Measurements from ENCODE around the gene RALGPS1.

RALGPS1 gene

DNA sequence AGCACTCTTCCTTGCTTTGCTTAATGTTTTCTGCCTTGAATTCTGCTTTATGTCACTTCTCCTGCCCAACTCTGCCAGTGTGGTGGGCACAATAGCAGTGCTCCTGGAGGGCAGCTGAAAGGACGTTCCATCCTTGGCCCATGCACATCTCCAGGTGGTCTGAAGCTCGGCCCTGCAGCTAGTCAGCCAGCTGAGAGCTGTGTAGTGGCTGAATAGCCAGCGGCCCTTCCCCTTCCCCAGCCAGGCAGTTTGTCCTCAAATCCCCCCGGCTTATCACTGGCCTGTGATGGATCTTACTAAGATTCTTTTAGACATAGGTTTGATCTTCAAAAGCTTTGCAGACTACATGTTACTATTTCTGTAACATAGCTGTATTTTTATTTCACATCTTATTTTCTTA is 250.5 kb downstream of the RALGPS1 start:
- TF ChIP-seq, protein P1, sequence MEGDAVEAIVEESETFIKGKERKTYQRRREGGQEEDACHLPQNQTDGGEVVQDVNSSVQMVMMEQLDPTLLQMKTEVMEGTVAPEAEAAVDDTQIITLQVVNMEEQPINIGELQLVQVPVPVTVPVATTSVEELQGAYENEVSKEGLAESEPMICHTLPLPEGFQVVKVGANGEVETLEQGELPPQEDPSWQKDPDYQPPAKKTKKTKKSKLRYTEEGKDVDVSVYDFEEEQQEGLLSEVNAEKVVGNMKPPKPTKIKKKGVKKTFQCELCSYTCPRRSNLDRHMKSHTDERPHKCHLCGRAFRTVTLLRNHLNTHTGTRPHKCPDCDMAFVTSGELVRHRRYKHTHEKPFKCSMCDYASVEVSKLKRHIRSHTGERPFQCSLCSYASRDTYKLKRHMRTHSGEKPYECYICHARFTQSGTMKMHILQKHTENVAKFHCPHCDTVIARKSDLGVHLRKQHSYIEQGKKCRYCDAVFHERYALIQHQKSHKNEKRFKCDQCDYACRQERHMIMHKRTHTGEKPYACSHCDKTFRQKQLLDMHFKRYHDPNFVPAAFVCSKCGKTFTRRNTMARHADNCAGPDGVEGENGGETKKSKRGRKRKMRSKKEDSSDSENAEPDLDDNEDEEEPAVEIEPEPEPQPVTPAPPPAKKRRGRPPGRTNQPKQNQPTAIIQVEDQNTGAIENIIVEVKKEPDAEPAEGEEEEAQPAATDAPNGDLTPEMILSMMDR (IDR thresholded peaks at IDR 0.05; ENCODE audit: extremely low read depth, insufficient read depth, missing control alignments): no peak
- DNase-seq (ENCODE audit: low spot score): no peak
- in situ Hi-C loops (cut with MboI; ENCODE audit: low pct_unique_long_range_greater_than_20kb, low sequenced_read_pairs, unreplicated experiment): no loop called here

DNA sequence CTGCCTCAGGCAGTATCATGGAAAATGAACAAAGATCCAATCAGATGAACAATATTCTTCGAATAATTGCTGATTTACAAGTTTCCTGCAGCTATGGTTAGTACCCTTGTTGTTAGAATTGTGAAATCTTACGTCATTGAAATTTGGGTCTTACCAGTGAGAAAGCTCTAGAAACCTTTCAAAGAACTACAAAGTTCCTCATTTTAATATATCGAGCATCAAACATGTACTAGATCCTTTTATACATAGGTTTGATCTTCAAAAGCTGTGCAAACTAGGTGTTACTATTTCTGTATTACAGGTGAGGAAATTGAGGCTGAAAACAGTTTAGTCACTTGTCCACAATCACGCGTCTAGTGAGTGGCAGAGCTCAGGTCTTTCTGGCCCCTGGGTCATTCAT is 251.5 kb downstream of the RALGPS1 start:
- no peak for DNase-seq (ENCODE audit: low spot score)
- in situ Hi-C loops (cut with MboI; ENCODE audit: low pct_unique_long_range_greater_than_20kb, low sequenced_read_pairs, unreplicated experiment): no loop called here
- TF ChIP-seq, protein P1 (IDR thresholded peaks at IDR 0.05; ENCODE audit: extremely low read depth, insufficient read depth, missing control alignments): no peak

DNA sequence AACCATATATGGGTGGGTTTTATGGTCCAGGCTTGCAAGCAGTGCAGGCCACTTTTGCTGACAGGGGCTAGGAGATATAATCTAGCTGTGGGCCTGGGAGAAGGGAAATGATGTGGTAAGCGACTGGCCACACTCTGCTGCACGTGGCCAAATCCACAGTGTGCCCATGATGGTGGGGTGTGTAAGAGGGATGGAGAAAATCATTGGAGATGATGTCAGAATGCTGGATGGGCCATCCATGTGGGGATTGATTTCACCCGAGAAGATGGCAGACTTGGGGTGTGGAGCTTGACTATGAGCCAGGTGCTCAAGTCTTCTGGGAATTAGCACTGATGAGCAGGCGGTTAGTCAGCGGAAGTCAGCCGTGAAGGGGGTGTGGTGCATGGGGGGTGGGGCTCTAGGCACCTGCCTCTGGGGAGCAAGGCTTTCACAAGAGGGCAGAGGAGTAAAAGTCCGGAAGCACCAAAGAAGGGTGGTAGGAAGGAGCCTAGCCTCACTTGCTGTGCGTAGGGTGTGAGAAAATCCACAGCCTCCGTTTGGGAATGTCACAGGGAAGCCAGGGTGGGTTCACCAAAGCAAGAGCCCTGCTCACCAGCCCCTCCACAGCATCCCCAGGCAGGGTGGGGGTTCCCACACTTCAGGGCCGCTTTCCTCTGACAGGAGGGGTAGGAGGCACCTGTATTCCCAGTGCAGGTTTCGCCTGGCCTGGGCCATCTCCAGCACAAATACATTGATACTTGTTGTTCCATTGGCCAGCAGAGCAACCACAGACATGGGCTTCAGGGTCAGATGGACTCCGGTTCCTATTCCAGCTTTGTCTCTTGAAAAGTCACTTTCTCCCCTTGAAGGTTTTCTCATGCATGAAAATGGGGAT is 252.3 kb downstream of the RALGPS1 start:
- in situ Hi-C loops (cut with MboI; ENCODE audit: low pct_unique_long_range_greater_than_20kb, low sequenced_read_pairs, unreplicated experiment): no loop called here
- TF ChIP-seq, protein P1 (IDR thresholded peaks at IDR 0.05; ENCODE audit: extremely low read depth, insufficient read depth, missing control alignments): no peak
- peak; percentile 65 for DNase-seq (ENCODE audit: low spot score)

DNA sequence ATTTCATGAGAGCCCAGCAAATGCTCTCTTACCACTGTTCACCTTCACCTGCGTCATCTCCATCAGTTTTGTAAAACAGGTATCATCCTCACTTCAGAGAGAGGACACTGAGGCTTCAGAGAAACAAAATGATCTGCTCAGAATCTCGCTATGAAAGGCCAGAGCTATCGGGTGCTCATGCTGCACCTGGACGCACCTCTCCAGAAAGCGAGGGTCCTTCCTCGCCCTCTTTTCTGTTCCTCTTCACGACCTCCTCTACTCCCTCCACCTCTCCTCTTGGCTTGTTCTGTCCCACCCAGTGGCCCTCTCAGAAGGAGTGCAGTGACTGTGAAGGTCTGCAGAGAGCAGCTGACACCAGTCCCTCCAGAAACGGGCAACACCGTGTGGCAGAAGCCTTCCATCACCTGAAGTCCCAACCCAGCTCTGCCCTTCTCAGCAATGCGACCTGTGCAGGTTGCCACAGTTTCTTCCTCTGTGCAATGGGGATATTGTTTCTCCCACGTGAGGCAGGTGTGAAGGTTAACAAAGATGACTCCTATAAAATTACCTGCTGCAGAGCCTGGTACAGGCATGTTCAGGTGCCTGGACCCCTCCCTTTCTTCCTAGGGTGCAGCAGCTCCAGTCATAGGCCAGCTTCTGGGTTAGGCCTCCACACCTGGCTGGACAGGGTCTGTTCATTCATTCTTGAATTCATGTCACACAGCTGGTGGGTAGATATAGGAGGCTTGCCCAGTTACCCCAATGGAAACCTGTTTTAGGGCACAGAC is 253.2 kb downstream of the RALGPS1 start:
- no peak for DNase-seq (ENCODE audit: low spot score)
- in situ Hi-C loops (cut with MboI; ENCODE audit: low pct_unique_long_range_greater_than_20kb, low sequenced_read_pairs, unreplicated experiment): no loop called here

DNA sequence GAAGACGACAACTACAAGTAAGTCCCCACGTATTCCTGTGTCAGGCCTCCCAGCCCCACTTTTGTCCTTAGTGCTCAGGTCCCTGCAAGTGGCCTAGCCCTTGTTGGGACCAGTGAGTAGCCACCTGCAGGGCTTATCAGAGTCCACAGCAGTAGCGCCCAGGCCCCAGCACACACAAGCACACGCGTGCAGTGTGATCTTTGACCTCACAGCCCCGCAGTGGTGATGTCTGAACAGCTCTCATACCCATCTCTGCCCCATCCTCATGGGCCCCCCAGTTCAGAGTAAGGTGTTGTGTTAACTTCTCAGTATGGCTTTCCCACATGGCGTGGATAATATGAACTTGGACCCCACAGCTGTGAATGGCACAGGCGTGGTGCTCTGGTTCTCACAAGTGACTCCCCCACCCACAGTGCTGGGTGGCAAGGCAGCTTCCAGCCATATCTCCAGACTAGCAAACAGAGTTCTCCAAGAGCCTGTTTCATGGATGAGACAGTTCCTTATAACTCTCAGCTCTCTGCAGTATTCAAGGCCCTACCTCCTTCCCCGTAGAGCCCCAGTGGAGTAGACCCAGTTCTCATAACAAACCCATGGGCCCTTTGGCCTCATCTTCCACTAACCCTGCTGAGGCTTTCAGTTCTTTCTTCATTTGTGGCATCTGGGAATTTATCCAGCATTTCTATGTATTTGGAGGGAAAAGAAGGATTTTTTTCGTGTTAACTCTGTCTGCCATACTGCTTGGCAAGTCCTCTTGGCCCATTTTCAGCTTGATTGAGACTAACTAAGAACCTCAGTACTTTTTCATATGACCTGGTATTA is 254.4 kb downstream of the RALGPS1 start:
- no peak for DNase-seq (ENCODE audit: low spot score)
- TF ChIP-seq, protein P1 (IDR thresholded peaks at IDR 0.05; ENCODE audit: extremely low read depth, insufficient read depth, missing control alignments): no peak
- in situ Hi-C loops (cut with MboI; ENCODE audit: low pct_unique_long_range_greater_than_20kb, low sequenced_read_pairs, unreplicated experiment): no loop called here

More for the DNA sequence above, 253.2 kb downstream of the RALGPS1 start:
- TF ChIP-seq, protein P1 (IDR thresholded peaks at IDR 0.05; ENCODE audit: extremely low read depth, insufficient read depth, missing control alignments): no peak

DNA sequence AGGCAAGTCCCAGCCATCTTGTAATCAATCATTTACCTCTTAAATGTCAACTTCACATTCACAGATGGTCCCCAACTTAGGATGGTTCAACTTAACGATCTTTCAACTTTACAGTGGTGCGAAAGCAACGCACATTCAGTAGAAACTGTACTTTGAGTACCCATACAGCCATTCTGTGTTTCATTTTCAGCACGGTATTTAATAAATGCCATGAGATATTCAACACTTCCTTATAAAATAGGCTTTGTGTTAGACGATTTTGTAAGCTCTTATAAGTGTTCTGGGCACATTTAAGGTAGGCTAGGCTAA is 254.9 kb downstream of the RALGPS1 start:
- in situ Hi-C loops (cut with MboI; ENCODE audit: low pct_unique_long_range_greater_than_20kb, low sequenced_read_pairs, unreplicated experiment): no loop called here
- DNase-seq (ENCODE audit: low spot score): no peak
- TF ChIP-seq, protein P1 (IDR thresholded peaks at IDR 0.05; ENCODE audit: extremely low read depth, insufficient read depth, missing control alignments): no peak
